ENCODE data around the gene PTPRG. TPM values are rescaled to one million over a fixed set of nuclear protein-coding genes. Genes with fewer than 3 reads are reported as not detected.

Gene PTPRG
- total RNA-seq, 1 donor from 2014 or later, result 40.0 TPM

DNA sequence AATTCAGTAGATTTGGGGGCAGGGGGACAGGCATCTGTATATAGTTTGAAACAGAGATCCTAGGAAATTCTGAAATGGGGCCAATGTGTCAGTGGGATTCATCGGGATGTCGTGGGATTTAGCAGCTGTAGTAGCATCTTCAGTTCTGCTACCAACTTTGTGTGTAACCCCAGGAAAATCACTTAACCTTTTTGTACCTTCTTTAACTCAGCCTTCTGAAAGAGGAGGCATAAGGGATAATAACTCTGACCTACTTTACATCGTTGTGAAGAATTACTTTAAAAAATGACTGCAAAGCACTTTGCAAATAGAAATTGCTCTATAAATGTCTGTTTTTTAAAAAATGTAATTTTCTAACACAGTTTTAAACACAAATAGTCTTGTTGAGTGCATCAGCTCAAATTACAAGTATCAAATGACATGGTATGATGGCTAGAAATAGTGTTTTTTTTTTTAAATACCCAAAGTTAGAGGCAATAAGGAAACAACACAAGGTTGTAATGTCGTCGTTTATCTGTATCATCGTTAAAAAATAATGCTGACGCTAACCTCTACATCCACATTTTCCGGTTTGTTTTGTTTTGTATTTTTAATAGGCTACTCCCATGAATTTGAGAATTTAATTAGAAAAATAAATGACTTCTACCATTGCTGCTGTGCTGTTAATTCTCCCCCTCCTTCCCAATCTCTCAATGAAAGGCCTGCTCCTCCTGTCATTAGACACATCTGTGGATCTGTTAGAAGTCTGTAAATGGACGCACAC, 338.5 kb downstream of the PTPRG start:
- DNase-seq, result no peak

DNA sequence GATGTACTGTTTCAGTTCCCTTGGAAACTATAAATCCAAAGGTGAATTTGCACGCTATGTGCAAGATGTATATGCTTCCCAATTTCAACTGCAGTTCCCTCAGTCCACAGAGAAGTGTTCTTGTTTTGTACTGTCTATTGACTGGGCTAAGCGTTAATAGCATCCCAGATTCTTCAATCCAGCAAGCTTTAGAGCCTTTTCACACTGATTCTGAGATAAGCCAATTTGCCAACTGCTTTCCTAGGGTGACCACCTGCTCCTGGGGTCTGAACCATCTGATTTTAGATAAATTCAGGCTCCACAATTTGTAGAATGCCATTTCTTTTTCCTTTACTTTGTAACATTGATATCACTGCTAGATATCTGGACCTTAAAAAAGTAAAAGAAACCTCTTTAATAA, 340.1 kb downstream of the PTPRG start:
- no peak for DNase-seq

DNA sequence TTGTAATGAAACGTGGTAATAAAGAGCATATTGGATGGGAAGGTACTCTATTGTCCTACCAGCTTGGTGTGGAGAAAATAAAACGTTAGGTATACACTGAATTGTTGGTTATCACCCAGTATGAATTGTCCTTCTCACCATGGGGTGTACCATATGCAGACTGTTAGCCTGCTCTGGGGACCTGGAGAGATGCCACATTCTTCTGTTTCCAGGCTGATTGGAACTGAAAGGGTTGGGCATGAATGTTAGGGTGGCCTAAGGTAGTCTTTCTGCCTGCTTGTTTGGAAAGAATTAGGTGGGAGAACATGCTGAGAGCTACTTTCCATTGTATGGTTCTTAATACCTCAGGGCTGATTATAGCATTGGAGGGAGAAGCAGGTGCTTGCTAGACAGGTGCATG, 340.6 kb downstream of the PTPRG start:
- DNase-seq, result no peak

DNA sequence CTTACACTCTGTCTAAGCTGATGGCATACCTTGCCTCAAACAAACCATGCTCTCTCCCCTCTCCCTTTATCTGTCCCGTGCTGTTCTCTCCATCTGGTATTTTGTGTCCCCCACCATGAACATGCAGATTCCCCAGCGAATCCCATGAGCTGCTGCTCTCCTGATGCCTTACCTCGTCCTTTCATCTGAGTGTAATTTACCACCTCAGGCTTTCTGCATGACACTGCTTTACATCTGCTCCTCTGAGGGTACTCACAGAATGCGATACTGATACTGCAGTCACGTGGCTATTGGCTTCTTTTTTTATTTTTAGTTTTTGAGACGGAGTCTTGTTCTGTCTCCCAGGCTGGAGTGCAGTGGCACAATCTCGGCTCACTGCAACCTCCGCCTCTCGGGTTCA, 341.7 kb downstream of the PTPRG start:
- DNase-seq, result no peak

DNA sequence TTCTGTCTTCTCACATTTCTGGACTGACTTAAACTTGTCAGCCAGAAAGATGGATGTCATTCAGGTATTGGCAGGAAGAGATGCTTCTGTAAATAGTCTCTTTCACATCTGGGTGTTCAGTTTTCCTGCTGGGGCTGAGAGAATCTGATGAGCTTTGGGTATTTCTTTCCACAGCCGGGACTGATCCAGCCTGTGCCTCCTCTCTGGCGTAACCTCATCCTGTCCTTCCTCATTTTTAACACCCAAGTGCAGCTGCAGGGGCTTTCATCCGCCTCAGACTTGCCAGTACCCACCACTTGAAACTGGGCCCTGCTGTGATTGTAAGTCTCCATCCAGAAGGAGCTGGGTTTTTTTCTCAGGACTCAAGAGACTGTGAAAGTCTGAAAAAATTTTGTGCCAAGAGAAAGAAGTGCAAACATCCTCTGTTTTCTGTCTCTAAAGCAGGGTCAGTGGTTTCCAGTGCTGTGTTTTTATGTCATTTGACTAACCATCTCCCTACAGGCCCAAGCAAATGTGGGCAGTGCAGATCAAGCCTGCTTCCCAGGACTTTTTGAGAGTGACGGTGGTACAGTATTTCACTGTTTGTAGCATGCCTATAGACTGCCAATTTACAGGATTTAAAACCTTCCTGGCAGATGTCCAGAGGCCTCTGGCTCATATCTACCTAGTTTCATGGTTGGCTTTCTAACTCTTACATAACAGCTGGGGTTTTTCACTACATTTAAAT, 342.7 kb downstream of the PTPRG start:
- peak; percentile 56 for DNase-seq

DNA sequence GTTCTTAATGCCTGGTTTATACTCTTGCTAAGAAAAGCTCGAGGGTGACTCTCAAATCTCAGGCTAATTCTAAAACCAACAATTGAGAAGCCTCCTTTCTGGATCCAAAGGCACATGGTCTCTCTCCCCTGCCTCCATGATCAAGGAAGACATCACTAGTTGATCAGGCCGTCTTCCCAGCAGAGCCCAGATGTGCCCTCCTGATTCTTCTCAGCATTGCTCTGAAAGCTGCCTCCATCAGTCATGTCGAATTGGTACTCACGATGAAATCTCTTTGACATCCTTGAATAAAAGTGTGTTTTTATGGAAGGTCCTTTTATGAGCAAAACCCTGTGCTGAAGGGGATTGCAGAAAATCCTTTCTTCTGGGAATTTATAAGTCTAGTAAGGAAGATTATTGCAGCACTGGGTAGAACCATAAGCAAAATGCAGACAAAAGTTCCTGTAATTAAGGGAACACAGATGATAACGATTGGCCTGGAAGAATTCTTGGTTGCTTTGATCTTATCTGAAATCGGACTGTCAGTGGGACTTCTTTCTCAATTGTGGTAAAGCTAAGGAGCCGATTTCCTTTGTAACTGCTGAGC, 345.9 kb downstream of the PTPRG start:
- no peak for DNase-seq

DNA sequence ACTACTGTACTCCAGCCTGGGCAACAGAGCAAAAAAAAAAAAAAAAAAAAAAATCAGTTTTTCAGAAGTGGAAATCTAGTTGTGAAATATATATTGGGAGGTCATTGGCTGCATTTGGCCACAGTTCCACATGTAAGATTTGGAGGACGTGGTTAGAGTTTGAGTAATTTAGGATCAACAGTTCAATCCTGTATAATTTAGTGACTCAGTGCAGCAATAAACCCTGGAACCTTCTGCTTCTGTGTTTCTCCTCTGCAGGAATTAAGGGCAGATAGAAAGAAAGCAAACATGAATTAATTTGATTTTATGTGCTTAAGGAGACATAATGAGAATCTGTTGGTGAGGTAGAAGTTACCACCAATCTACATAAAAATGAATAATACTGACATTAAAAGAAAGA, 347.0 kb downstream of the PTPRG start:
- DNase-seq, result no peak

DNA sequence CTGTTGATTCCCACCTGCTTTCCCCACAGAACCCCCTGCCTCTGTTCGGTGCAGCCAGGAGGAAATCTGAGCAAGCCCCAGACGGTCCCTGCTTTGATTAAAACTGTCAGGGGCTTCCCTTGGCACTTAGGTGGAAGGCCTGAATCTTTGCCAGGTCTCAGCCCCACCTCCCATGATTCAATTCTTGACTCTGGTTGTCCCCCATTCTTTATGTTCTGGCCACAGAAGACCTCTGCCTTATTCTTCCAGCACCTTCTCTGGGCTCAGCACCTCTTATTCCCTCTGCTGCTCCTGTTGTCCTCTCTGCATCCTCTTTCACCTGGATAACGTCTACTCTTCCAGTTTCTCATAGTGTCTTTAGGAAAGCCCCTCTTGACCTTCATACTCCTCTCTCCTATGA, 349.4 kb downstream of the PTPRG start:
- DNase-seq, result no peak

DNA sequence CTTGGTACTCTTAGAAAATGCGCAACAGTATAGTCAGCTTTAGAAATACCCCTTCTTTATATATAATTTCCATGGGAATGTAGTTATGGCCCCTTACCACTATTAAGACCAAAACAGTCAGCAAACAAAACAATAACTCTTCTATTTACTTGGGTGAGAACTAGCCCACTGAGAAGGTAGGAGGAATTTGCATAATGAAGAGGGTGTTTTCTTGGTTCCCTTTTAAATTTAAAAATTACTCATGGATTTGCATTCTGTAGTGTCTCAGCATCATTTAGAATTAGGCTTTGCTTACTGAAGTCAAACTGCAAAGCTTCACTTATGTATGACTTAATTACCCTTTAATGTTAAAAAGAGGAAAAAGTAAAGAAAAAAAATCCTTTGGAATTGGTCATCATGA, 350.8 kb downstream of the PTPRG start:
- no peak for DNase-seq

DNA sequence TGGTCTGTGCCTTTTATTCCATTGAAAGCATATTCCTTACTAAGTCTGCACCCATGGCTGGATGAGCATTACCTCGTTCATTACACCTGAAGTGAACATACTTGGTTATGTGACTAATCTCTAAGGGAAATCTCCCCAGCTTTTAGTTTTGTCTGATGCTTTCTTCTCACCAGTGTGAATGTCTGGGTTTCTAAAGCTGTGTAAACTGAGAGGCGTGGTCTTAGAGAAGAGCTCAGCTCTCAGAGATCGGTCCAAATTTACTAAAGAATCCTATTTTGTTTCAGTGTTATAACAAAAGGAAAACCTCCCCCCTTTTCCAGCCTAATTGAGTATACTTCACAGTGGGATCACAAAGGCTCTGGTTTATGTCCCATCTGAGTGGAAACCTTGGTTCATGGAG, 352.3 kb downstream of the PTPRG start:
- no peak for DNase-seq

DNA sequence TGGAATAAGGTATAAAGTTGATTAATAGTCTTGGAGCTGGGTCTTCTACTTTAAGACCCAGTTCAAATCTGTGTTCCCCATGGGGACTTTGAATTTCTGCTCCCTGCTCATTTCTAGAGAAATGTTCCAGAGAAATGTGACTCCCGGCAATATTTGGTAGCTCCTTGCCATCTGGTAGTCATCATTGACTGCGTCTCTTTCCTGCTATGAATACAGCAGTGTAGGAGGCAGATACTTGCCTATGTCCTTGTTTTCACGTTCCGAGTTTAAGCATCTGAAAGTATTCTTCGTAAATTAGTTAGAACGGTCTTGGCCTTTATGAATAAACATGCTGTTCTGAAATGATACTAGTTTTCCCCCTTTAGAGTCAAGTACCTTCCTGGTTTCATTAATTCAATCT, 352.9 kb downstream of the PTPRG start:
- DNase-seq, result peak; percentile 54

DNA sequence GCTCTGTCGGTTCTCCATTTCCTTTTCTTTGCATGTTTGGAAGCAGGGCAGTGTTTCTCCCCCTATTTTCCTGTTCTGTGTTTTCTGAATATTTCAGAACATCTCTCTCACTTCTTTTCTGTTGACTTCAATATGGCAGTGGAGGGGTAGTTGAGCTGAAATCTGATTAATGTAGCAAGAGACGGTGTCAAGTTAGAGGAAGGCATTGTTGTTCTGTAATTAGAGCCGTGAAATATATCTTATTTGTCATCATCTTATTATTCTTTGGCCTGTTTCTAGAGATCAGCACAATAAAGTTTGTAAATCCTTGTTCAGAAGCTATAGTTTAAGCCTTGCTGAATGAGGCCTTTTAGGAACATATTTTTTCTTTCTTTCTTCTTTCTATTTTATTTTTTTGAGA, 353.9 kb downstream of the PTPRG start:
- no peak for DNase-seq

DNA sequence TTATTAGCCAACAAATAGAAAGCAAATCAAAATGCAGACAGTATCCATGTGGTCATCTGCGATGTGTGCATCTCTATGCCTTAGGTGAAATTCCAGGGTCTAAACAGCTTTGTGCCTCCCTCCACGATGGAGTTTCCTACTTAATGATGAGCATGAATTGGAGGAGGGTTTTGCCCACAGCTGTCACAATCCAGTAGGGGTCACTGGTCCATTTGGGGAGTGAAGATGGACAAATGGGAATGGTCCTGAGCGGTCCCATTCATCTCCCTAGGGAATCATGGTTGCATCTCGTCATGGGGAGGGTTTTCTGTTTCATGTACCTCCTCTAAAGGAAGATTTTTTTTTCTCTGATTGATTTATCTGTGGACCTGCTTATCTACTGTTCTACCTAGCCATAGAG, 358.0 kb downstream of the PTPRG start:
- DNase-seq, result no peak

DNA sequence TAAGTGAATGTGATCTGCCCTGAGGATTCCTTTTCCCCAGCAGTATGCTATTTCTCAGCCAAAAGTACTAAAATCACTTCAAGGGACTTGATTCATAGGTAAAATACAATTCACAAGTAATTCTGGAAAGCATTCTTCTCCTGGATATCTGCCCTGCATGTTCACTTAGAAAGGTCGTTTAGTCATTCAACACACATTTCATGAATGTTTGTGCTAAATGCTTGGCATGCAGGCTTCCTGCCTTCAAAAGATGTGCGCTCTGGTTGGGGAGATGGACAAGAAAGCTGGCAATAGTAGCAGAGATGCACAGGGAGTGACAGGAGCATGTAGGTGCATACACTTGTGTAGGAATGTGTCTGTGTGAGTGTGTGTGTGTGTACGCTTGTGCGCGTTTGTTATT, 360.7 kb downstream of the PTPRG start:
- DNase-seq, result no peak

DNA sequence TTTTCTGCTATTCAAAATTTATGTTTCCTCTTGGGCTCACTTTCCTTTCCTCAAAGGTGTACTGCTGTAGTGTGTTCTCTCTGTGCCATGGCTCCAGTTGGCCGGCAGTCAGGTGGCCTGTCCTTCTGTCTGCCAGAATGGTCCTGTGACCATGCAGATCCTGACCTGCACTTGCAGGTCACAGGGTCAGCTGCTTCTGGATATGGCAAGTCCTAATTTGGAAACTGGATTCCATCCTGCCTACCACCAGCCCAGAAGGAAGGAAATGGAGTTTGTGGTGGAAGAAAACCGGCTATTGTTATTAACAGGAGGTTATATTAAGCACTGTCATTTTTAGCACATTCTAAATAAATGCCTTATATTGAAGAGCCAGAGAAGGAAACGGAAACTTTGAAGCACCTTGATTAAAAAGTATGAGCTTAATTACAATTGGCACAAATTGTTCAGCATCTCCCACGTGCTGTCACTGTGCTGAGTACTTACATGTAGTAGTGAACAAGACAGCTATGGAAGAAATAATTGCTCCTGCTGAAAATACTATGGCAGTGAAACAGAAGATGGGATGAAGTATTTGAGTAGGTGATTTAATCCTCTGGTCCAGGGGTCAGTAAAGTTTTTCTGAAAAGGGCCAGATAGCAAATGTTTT, 362.8 kb downstream of the PTPRG start:
- no peak for DNase-seq

DNA sequence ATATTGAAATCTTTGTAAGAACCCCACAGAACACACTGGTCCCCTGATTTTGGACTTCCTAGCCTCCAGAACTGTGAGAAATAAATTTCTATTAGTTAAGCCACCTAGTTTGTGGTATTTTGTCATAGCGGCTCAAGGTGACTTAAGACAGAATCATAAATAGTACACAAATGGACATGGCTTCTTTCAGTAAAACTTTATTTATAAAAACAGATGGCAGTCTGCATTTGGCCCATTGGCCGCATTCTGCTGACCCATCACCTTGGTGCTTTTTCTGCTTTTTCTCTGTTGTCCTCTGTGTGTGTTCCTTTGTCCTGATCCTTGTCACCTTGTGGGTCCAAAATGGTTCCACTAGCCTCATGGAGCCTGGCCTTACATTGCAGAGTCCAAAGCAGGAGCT, 363.6 kb downstream of the PTPRG start:
- DNase-seq, result no peak

DNA sequence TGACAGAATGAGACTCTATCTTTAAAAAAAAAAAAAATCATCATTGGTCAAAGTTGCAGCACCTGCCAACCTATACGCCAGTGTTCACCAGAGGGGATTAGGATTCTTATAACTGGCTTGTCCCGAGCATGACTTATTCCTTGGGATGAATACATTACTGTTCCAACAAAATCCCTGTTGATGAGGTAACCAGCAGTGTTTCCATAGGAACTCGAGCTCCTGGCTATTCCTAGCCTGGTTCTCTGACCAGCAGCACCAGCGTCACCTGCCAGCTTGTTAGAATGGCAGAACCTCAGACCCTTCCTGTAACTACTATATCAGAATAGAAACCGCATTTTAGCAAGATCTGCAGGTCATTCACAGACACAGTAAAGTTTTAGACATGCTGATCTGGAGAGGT, 364.4 kb downstream of the PTPRG start:
- DNase-seq, result no peak

DNA sequence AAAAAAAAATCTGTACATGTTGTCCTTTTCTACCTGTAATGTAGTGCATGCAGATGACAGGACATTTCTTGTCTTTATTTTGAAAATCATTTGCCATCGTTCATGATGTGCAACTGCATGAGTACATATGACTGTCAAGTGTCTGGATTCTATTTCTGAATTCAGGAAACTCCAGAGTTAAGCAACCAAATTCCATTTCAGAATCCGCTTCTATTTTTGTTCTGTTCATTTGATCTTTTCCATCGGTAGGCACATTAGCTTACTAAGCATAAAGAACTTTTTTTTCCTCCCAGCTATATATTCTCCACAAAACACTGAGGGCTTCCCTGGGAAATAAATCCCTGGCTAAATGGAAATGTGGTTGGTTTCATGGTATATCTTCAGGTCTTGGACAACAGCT, 365.6 kb downstream of the PTPRG start:
- peak; percentile 87 for DNase-seq

DNA sequence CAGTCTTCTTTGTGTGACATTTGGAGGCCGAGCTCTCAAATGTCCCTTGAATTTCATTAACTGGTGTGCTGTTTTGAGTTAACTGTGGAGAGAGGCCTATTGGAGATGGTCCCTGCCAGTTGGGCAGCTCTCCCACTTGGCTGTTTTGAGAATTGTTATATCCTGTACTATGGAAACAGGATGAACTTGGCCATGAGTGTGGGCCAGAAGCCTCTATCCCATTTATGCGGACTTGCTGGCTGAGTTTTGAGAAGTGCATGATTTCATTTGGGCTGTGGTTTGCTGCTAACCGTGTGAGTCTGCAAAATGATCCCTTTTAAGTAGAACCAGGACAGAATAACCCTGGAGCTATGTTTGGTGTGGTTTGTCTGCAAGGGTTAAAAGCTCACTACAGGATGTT, 366.0 kb downstream of the PTPRG start:
- peak; percentile 94 for DNase-seq

DNA sequence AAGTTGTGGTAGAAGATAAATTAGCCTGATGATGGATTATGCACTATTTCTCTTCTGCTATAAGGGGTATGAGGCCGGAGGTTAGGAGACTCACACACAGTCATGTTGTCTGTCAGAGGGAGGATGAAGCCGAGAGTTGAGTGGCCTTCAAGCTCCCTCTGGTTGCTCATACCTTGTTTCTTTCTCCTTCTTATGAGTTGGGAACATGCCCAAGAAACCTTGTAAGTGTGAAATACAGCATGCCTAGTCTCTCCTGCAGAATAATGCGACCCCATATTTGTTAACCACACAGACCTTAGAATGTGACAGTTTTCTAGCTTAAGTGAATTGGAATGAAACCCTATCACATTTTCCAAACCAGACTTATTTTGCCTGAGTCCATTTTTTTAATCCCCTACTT, 366.7 kb downstream of the PTPRG start:
- no peak for DNase-seq

DNA sequence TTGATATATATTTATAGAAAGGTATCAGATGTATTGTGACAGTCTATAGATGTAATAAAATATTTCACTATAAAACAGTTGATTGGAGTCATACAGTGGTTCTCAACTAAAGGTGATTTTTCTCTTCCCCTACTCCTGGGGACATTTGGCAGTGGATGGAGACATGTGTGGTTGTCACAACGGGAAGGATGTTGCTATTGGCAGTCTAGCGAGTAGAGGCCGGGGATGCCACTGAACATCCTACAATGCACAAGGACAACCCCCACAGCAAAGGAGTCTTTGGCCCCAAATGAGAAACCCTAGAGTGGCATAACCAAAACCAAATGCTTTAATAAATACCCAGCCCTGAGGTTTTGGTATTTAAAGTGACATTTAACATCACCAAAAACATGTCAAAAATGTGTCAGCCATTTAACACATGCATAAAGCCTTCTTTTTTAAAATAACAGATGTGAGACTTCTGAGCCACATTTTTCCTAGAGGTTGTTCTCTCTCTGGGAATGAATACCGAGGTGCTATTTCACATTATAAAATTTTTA, 367.5 kb downstream of the PTPRG start:
- DNase-seq, result peak; percentile 5

DNA sequence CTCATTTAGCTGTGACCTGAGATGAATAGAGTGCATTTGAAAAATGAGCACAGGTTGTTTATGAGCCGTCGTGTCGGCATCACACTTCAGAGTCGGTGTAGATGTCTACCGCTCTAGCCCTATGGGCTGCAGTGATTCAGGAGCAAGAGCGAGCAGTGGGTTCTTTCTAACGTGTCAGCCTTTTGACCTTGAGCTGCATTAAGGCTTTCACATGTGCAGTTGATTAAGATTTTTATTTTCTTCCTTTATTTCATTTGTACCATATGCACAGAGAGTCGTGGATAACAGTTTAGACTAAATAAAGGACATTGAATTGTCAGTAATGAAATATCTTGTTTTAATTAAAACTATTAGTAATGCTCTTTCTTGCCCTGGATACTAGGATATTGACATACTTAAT, 368.2 kb downstream of the PTPRG start:
- no peak for DNase-seq

DNA sequence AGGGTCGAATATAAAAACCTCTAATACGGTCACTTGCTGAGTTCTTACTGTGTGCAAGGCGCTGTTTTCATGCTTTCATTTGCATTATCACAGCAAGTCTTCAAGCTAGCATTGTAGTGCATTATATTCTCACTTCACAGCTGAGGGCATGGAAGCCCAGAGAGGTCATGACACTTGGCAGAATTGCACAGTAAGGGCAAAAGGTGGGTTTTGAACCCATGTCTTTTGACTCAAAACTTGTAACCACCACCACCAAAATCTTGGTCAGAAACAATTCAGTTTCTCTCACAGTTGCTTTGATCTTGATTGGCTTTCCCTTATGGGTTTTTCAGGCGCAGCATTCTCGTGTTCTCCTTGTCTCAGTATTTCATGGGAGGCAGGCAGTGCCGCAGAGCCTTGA, 371.1 kb downstream of the PTPRG start:
- no peak for DNase-seq

Measured in skin of body (tissue), 2 donors.